Epidermal melanocyte (primary cell): ENCODE results near the gene PRKCH.

Source experiments
- DNase-seq: peaks from one replicate; pipeline ENCODE4 v3.0.0; 2011; ENCODE audit warnings: low spot score; ENCODE audit not compliant: insufficient read length

Gene PRKCH

GRCh38 chr14:61335671-61336275, 14.4 kb downstream of the PRKCH start:
- DNase-seq: no peak

- DNase-seq: no peak
These were observed 16.5 kb downstream of the PRKCH start for GRCh38 chr14:61337893-61338292.

- no peak for DNase-seq
These were observed 17.1 kb downstream of the PRKCH start for GRCh38 chr14:61338457-61338856.

- no peak for DNase-seq
These were observed 20.2 kb downstream of the PRKCH start for GRCh38 chr14:61341275-61342206.

GRCh38 chr14:61342486-61342885, 21.1 kb downstream of the PRKCH start:
- DNase-seq: no peak

- DNase-seq: no peak
These were observed 21.6 kb downstream of the PRKCH start for GRCh38 chr14:61342932-61343331.

- DNase-seq: no peak
These were observed 22.1 kb downstream of the PRKCH start for GRCh38 chr14:61343471-61343870.

- DNase-seq: no peak
These were observed 22.6 kb downstream of the PRKCH start for GRCh38 chr14:61343991-61344405.

GRCh38 chr14:61344437-61345150, 23.2 kb downstream of the PRKCH start:
- no peak for DNase-seq

GRCh38 chr14:61345151-61345482, 23.7 kb downstream of the PRKCH start:
- no peak for DNase-seq

GRCh38 chr14:61346221-61346620, 24.8 kb downstream of the PRKCH start:
- no peak for DNase-seq

GRCh38 chr14:61346793-61347192, 25.4 kb downstream of the PRKCH start:
- DNase-seq: no peak

- no peak for DNase-seq
These were observed 26.6 kb downstream of the PRKCH start for GRCh38 chr14:61347826-61348443.

GRCh38 chr14:61350427-61351270, 29.3 kb downstream of the PRKCH start:
- DNase-seq: no peak

- no peak for DNase-seq
These were observed 30.1 kb downstream of the PRKCH start for GRCh38 chr14:61351477-61351876.

GRCh38 chr14:61355892-61356325, 34.5 kb downstream of the PRKCH start:
- DNase-seq: no peak

- no peak for DNase-seq
These were observed 35.7 kb downstream of the PRKCH start for GRCh38 chr14:61357123-61357522.

GRCh38 chr14:61358554-61359226, 37.3 kb downstream of the PRKCH start:
- no peak for DNase-seq

GRCh38 chr14:61360796-61361525, 39.6 kb downstream of the PRKCH start:
- DNase-seq: no peak
